Measurements from ENCODE around the gene BAHCC1.

Gene BAHCC1

DNA sequence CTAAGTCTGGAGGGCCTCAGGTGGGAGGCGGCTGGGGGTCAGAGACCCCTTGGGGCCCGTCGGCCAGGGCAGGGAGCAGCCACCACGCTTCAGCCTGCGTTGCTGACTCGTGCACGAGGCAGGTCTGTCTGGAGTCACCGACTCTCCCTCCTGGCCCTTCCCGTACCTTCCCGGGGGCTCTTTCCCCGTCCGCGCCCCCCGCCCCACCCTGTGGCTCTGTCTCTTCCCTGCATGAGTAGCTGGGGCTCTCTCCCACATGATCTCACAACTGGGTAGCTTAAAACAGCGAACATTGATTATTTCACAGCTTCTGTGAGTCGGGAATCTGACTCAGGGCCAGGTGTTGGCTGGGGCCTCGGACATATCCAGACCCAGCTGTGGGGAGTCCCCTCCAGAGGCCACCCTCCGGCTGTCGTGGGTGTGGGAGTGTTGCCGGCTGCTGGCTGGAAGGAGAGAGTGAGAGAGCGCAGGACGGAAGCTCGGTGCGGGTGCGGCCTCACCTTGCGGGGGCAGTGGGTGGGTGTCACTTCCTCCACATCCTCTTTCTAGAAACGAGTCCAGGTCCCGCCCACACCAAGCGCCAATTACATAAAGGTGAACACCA is 17.3 kb downstream of the BAHCC1 start:
- H3K4me3 ChIP-seq (ENCODE audit: control insufficient read depth, low read depth, low read length) = no peak overlapping the region
- TF ChIP-seq, protein P1, sequence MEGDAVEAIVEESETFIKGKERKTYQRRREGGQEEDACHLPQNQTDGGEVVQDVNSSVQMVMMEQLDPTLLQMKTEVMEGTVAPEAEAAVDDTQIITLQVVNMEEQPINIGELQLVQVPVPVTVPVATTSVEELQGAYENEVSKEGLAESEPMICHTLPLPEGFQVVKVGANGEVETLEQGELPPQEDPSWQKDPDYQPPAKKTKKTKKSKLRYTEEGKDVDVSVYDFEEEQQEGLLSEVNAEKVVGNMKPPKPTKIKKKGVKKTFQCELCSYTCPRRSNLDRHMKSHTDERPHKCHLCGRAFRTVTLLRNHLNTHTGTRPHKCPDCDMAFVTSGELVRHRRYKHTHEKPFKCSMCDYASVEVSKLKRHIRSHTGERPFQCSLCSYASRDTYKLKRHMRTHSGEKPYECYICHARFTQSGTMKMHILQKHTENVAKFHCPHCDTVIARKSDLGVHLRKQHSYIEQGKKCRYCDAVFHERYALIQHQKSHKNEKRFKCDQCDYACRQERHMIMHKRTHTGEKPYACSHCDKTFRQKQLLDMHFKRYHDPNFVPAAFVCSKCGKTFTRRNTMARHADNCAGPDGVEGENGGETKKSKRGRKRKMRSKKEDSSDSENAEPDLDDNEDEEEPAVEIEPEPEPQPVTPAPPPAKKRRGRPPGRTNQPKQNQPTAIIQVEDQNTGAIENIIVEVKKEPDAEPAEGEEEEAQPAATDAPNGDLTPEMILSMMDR (conservative IDR thresholded peaks at IDR 0.05; ENCODE audit: control insufficient read depth, insufficient read depth, low read depth, low read length) = no peak
- DNase-seq (ENCODE audit: low read depth) = peak; percentile 57

DNA sequence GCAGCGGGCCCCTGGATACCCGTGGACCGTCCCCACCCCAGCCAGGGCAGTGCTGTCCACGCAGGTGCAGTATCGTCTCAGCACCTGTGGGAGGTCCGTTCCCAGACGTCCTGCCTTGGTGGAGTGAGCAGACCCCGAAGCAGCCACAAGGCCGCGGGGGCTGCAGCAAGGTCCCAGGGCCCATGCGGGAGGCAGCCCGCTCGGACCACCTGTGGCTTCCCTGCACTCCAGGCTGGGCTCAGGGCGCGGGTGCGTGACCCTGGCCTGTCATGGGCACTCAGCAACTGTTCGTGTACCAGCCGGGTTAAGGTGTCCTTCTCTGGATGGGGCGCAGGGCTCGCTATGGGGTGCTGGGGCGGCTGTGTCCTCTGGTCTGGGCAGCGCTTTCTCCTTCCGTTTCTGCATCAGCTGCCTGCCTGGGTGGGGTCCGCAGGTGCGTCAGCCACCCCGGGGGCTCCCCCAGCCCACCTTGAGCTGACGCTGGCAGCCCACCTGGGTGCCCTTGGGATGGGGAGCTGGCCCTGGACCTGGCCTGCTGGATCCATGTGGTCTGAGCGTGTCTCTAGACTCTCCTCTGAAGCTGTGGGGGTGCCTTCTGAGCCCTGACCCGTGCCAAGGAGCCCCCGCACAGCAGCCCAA is 18.4 kb downstream of the BAHCC1 start:
- no peak overlapping the region for H3K4me3 ChIP-seq (ENCODE audit: control insufficient read depth, low read depth, low read length)
- no peak for DNase-seq (ENCODE audit: low read depth)
- TF ChIP-seq, protein P1 (conservative IDR thresholded peaks at IDR 0.05; ENCODE audit: control insufficient read depth, insufficient read depth, low read depth, low read length) = no peak

GRCh38 chr17:81414756-81415516 is 19.7 kb downstream of the BAHCC1 start:
- H3K4me3 ChIP-seq (ENCODE audit: control insufficient read depth, low read depth, low read length) = no peak overlapping the region
- TF ChIP-seq, protein P1 (conservative IDR thresholded peaks at IDR 0.05; ENCODE audit: control insufficient read depth, insufficient read depth, low read depth, low read length) = no peak
- no peak for DNase-seq (ENCODE audit: low read depth)

GRCh38 chr17:81415681-81416080 is 20.4 kb downstream of the BAHCC1 start:
- no peak overlapping the region for H3K4me3 ChIP-seq (ENCODE audit: control insufficient read depth, low read depth, low read length)
- no peak for DNase-seq (ENCODE audit: low read depth)
- TF ChIP-seq, protein P1 (conservative IDR thresholded peaks at IDR 0.05; ENCODE audit: control insufficient read depth, insufficient read depth, low read depth, low read length) = no peak

DNA sequence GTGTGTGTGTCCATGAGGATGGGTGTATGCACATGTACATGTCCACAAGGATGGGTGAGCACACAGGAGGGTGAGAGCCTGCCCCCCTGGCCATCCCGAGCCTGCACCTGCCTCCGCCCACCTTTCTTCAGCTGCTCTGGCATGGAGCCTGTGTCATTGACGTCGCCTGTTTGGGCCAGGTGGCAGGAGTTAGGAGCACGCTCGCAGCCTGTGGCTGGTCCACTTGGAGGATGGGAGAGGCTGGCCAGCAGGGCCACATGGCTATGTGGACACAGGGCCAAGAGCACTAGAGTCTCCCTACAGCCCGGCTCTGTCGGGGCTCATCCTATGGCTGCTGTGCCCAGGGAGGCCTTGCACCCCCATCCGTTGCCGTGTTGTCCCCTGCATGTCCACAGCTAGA is 21.4 kb downstream of the BAHCC1 start:
- TF ChIP-seq, protein P1 (conservative IDR thresholded peaks at IDR 0.05; ENCODE audit: control insufficient read depth, insufficient read depth, low read depth, low read length) = no peak
- DNase-seq (ENCODE audit: low read depth) = no peak
- H3K4me3 ChIP-seq (ENCODE audit: control insufficient read depth, low read depth, low read length) = no peak overlapping the region

DNA sequence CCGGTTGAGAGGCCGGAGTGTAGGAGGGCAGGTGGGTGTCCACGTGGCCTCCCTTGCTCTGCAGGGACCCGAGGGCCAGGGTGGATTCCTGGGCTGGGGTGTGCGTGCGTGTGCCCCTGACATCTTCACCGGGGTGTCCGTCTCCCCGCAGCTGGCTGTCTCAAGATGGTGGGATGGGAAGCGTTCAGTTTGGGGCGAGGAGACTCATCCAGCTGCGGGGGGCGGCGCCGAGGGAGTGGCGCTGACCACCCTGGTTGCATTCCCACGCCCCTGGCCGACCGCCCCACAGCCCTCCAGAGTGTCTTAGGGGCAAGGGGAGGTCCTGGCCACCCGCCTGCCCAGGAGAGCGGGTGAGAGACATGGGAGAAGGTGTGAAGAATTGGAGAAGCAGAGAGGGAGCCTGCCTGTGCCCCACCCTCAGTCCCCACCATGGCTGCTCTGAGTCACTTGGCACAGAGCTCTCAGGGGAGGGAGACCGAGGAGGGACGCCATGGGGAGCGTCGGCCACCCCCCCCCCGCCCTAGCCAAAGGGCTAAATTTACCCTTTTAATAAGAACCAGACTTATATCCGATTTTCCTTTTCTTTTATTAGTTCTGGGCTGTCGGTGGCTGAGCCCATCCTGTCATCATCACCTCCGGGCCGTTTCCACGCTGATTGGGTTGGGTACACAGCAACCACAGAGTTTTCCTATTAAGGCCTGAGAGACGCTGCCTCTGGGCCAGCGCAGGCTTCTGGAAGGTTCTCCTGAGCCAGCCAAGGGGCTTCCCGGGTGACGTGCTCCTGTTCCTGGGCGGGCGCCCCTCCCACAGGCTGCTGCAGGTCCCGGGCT is 22.0 kb downstream of the BAHCC1 start:
- H3K4me3 ChIP-seq (ENCODE audit: control insufficient read depth, low read depth, low read length) = no peak overlapping the region
- TF ChIP-seq, protein P1 (conservative IDR thresholded peaks at IDR 0.05; ENCODE audit: control insufficient read depth, insufficient read depth, low read depth, low read length) = no peak
- DNase-seq (ENCODE audit: low read depth) = peak; percentile 83

Data from fibroblast of mammary gland (primary cell).